Measurements from ENCODE around the gene CIROP. TPM values are rescaled to one million over a fixed set of nuclear protein-coding genes. Genes with fewer than 3 reads are reported as not detected.

Gene CIROP
- total RNA-seq, 1 donor from 2014 or later: not detected

- peaks cover 14% of the 10 kb centered on the region for H3K27me3 Mint-ChIP-seq
- TF ChIP-seq CTCF (IDR thresholded peaks at IDR 0.05; ENCODE audit: unreplicated experiment): no peak
- H3K4me3 Mint-ChIP-seq (ENCODE audit: low read depth): no peak overlapping the region
- no peaks in the 10 kb centered on the region for H3K9me3 Mint-ChIP-seq (ENCODE audit: low read depth)
- peak overlapping the region; percentile 64 for H3K27ac Mint-ChIP-seq
- H3K36me3 Mint-ChIP-seq (ENCODE audit: insufficient read depth): no peaks in the 10 kb centered on the region
- peaks cover 12% of the 10 kb centered on the region for H3K4me1 Mint-ChIP-seq (ENCODE audit: low read depth)
- no peak for DNase-seq (ENCODE audit: low spot score, unreplicated experiment)
These were observed 1.9 kb upstream of the CIROP start for GRCh38 chr14:23106747-23107045.

- no peak for TF ChIP-seq CTCF (IDR thresholded peaks at IDR 0.05; ENCODE audit: unreplicated experiment)
- Mint-ChIP-seq H3K36me3 (ENCODE audit: insufficient read depth) (no peaks in the 10 kb centered on the region), H3K27me3 (peaks cover 14% of the 10 kb centered on the region), H3K4me1 (ENCODE audit: low read depth) (peaks cover 12% of the 10 kb centered on the region), H3K27ac (no peak overlapping the region), H3K4me3 (ENCODE audit: low read depth) (no peak overlapping the region), H3K9me3 (ENCODE audit: low read depth) (no peaks in the 10 kb centered on the region)
- no peak for DNase-seq (ENCODE audit: low spot score, unreplicated experiment)
These were observed 597 bp upstream of the CIROP start for GRCh38 chr14:23105348-23105824.

GRCh38 chr14:23104070-23104590 is 659 bp downstream of the CIROP start:
- H3K4me3 Mint-ChIP-seq (ENCODE audit: low read depth): no peak overlapping the region
- H3K4me1 Mint-ChIP-seq (ENCODE audit: low read depth): peaks cover 12% of the 10 kb centered on the region
- H3K27me3 Mint-ChIP-seq: peaks cover 14% of the 10 kb centered on the region
- H3K27ac Mint-ChIP-seq: peak overlapping the region; percentile 8
- no peaks in the 10 kb centered on the region for H3K36me3 Mint-ChIP-seq (ENCODE audit: insufficient read depth)
- no peaks in the 10 kb centered on the region for H3K9me3 Mint-ChIP-seq (ENCODE audit: low read depth)
- no peak for TF ChIP-seq CTCF (IDR thresholded peaks at IDR 0.05; ENCODE audit: unreplicated experiment)
- DNase-seq (ENCODE audit: low spot score, unreplicated experiment): no peak

GRCh38 chr14:23103581-23103980 is 1.2 kb downstream of the CIROP start:
- Mint-ChIP-seq H3K4me1 (ENCODE audit: low read depth) (peaks cover 12% of the 10 kb centered on the region), H3K9me3 (ENCODE audit: low read depth) (no peaks in the 10 kb centered on the region), H3K36me3 (ENCODE audit: insufficient read depth) (no peaks in the 10 kb centered on the region), H3K27ac (no peak overlapping the region), H3K4me3 (ENCODE audit: low read depth) (no peak overlapping the region), H3K27me3 (peaks cover 14% of the 10 kb centered on the region)
- TF ChIP-seq CTCF (IDR thresholded peaks at IDR 0.05; ENCODE audit: unreplicated experiment): no peak
- no peak for DNase-seq (ENCODE audit: low spot score, unreplicated experiment)

GRCh38 chr14:23102801-23103200 is 2.0 kb downstream of the CIROP start:
- peaks cover 12% of the 10 kb centered on the region for H3K4me1 Mint-ChIP-seq (ENCODE audit: low read depth)
- TF ChIP-seq CTCF (IDR thresholded peaks at IDR 0.05; ENCODE audit: unreplicated experiment): no peak

More at GRCh38 chr14:23102801-23103200, 2.0 kb downstream of the CIROP start:
- Mint-ChIP-seq H3K36me3 (ENCODE audit: insufficient read depth) (no peaks in the 10 kb centered on the region), H3K4me3 (ENCODE audit: low read depth) (no peak overlapping the region), H3K27me3 (peaks cover 14% of the 10 kb centered on the region), H3K9me3 (ENCODE audit: low read depth) (no peaks in the 10 kb centered on the region), H3K27ac (no peak overlapping the region)
- DNase-seq (ENCODE audit: low spot score, unreplicated experiment): no peak

All from progenitor cell of endocrine pancreas (in vitro differentiated cells).